Endothelial cell of umbilical vein (primary cell): Measurements from ENCODE around the gene RAB1B. TPM values are rescaled to one million over a fixed set of nuclear protein-coding genes. Genes with fewer than 3 reads are reported as not detected.

Experiments used
- BruUV-seq: library from RNA; stranded (reverse); fragments of 400-500 nt; replicated peaks from 2 replicates; lab custom pipeline; 2021; lab: Mats Ljungman, UMichigan
- CTCF ChIA-PET: fragments of 300-600, 350-600 bp; sonication (Branson Sonifier 250); formaldehyde crosslinking; loops from one replicate; lab custom pipeline; 2021; ENCODE audit warnings: antibody characterized with exemption, inconsistent platforms; lab: Charles Lee
- POLR2A ChIA-PET: fragments of 300-600, 350-600 bp; sonication (Branson Sonifier 250); formaldehyde crosslinking; loops from one replicate; lab custom pipeline; 2021; ENCODE audit warnings: antibody characterized with exemption, inconsistent platforms; lab: Charles Lee
- DNase-seq: peaks from one replicate; pipeline ENCODE4 v3.0.0-alpha.2; 2011; ENCODE audit warnings: low read depth, low spot score
- FAIRE-seq: peaks from 2 replicates; lab custom pipeline; 2011; peaks lifted over from hg19 to GRCh38; lab: Jason Lieb, UNC
- H2AFZ ChIP-seq: 2 replicates; pipeline ENCODE4 v1.6.0; 2012; ENCODE audit warnings: low read depth, low read length, control low read depth, inconsistent platforms
- H3K27ac ChIP-seq: 2 replicates; pipeline ENCODE4 v1.5.1; 2011; ENCODE audit warnings: low read depth, mild to moderate bottlenecking, control low read depth, low read length, moderate library complexity; ENCODE audit not compliant: insufficient read depth
- H3K27me3 ChIP-seq, 2 experiments: 2 replicates each; pipeline versions ENCODE4 v1.6.0 to v1.6.1; 2011; ENCODE audit warnings: low read length in 2 of 2, mixed read lengths in 1 of 2; ENCODE audit not compliant: control insufficient read depth in 2 of 2, insufficient read depth in 2 of 2
- H3K36me3 ChIP-seq, 2 experiments: 2 replicates in 1 of 2; 3 replicates in 1 of 2; pipeline ENCODE4 v1.5.1; 2011; ENCODE audit warnings: low read length in 2 of 2, mild to moderate bottlenecking in 1 of 2, moderate library complexity in 1 of 2; ENCODE audit not compliant: control insufficient read depth in 2 of 2, insufficient read depth in 2 of 2; ENCODE audit errors: extremely low read depth in 1 of 2
- H3K4me1 ChIP-seq: 3 replicates; pipeline ENCODE4 v1.5.1; 2011; ENCODE audit warnings: mild to moderate bottlenecking, low read length; ENCODE audit not compliant: control insufficient read depth, insufficient read depth; ENCODE audit errors: extremely low read depth
- H3K4me2 ChIP-seq: 2 replicates; pipeline ENCODE4 v1.6.1; 2011; ENCODE audit warnings: low read length, control low read depth, mixed read lengths; ENCODE audit not compliant: insufficient read depth
- H3K4me3 ChIP-seq, 3 experiments: fragments of 200-600 bp in 1 of 3; sonication (generic), shearing (Covaris generic) in 1 of 3; replicated peaks in 1 of 3; 2 replicates each; pipeline ENCODE4 v1.5.1; 2011 to 2016; ENCODE audit warnings: control low read depth in 3 of 3, low read length in 3 of 3, mild to moderate bottlenecking in 2 of 3, inconsistent platforms in 1 of 3, low read depth in 1 of 3, moderate library complexity in 1 of 3; ENCODE audit not compliant: insufficient read depth in 1 of 3
- H3K79me2 ChIP-seq: 2 replicates; pipeline ENCODE4 v1.6.0; 2012; ENCODE audit warnings: low read length, inconsistent platforms; ENCODE audit not compliant: control insufficient read depth, insufficient read depth
- H3K9ac ChIP-seq: replicated peaks from 2 replicates; pipeline ENCODE3; 2011; ENCODE audit warnings: low read length, control low read depth; ENCODE audit not compliant: insufficient read depth; ENCODE audit errors: extremely low read depth
- H3K9me1 ChIP-seq: replicated peaks from 3 replicates; pipeline ENCODE4 v1.6.0; 2011; ENCODE audit warnings: mild to moderate bottlenecking, low read length; ENCODE audit not compliant: control insufficient read depth, insufficient read depth; ENCODE audit errors: extremely low read depth
- H3K9me3 ChIP-seq: replicated peaks from 2 replicates; pipeline ENCODE4 v1.5.1; 2012; ENCODE audit warnings: low read length, inconsistent platforms; ENCODE audit not compliant: control insufficient read depth, insufficient read depth
- H4K20me1 ChIP-seq: replicated peaks from 2 replicates; pipeline ENCODE3; 2011; ENCODE audit warnings: mild to moderate bottlenecking, low read length; ENCODE audit not compliant: control insufficient read depth, insufficient read depth; ENCODE audit errors: extremely low read depth
- EZH2 ChIP-seq: IDR thresholded peaks from 2 replicates; pipeline ENCODE4 v1.6.1; 2012; ENCODE audit warnings: borderline replicate concordance, low read depth, mild to moderate bottlenecking, moderate library complexity, low read length, inconsistent platforms; ENCODE audit not compliant: severe bottlenecking
- FOS ChIP-seq: IDR thresholded peaks from 2 replicates; pipeline ENCODE4 v1.6.1; 2011; ENCODE audit warnings: mild to moderate bottlenecking, low read length, moderate library complexity, borderline replicate concordance; ENCODE audit not compliant: insufficient read depth
- GATA2 ChIP-seq: IDR thresholded peaks from 2 replicates; pipeline ENCODE4 v1.7.0; 2011; ENCODE audit warnings: low read depth, mild to moderate bottlenecking, moderate library complexity, mixed read lengths, low read length; ENCODE audit not compliant: insufficient read length, insufficient read depth
- JUN ChIP-seq: IDR thresholded peaks from 2 replicates; pipeline ENCODE4 v1.6.1; 2011; ENCODE audit warnings: borderline replicate concordance, low read depth; ENCODE audit not compliant: insufficient read length, insufficient read depth
- MYC ChIP-seq: IDR thresholded peaks from one replicate; pipeline ENCODE4 v1.6.1; 2011; ENCODE audit warnings: mild to moderate bottlenecking, low read depth, low read length
- POLR2A ChIP-seq: IDR thresholded peaks from 2 replicates; pipeline ENCODE4 v1.6.1; 2012; ENCODE audit warnings: low read depth, mild to moderate bottlenecking, control low read depth, low read length
- POLR2AphosphoS5 ChIP-seq: IDR thresholded peaks from 2 replicates; pipeline ENCODE4 v1.6.1; 2012; ENCODE audit warnings: low read depth, mild to moderate bottlenecking, control low read depth, low read length, moderate library complexity; ENCODE audit not compliant: insufficient read depth
- dilution Hi-C: fragments of 300-500 bp; cut with MboI; formaldehyde crosslinking; loops from one replicate; pipeline ENCODE4 v1.15.0; 2019; ENCODE audit warnings: low sequenced_read_pairs; ENCODE audit not compliant: extremely low pct_ligation_motif_present
- intact Hi-C: fragments of 100-400 bp; cut with micrococcal nuclease; formaldehyde crosslinking; loops from one replicate; pipeline ENCODE4 v1.10.0; 2022
- polyA plus RNA-seq, 4 experiments: library from polyadenylated mRNA; depleted of rRNA in 3 of 4; stranded (reverse) in 3 of 4; unstranded in 1 of 4; fragments of >200 nt; gene quantifications; 2 replicates each; pipeline versions ENCODE4 v1.2.1 to v1.2.3, GENCODE V29; 2011 to 2012; ENCODE audit warnings: missing spikeins in 1 of 4
- total RNA-seq: library from RNA; stranded (reverse); gene quantifications from 2 replicates; pipeline ENCODE4 v1.2.3, GENCODE V29; 2021
- TF ChIP-seq, protein P1 (sequence below): IDR thresholded peaks from 2 replicates; pipeline ENCODE4 v1.6.1; 2011; ENCODE audit not compliant: insufficient read depth, insufficient read length
- TF ChIP-seq, protein P2 (sequence below), 2 donors: IDR thresholded peaks; 1 replicate in 1 of 2; 2 replicates in 1 of 2; pipeline ENCODE4 v1.5.1; 2011; ENCODE audit warnings: low read length in 2 of 2, mild to moderate bottlenecking in 2 of 2, moderate library complexity in 2 of 2, control low read depth in 1 of 2, inconsistent platforms in 1 of 2, low read depth in 1 of 2; ENCODE audit not compliant: insufficient read depth in 1 of 2; ENCODE audit errors: extremely low read depth in 1 of 2

Gene RAB1B
- total and polyA plus RNA-seq, 2 donors (not counting 3 experiments of a cell fraction or from before 2014, with no cell fraction given): 171 to 383 TPM

DNA sequence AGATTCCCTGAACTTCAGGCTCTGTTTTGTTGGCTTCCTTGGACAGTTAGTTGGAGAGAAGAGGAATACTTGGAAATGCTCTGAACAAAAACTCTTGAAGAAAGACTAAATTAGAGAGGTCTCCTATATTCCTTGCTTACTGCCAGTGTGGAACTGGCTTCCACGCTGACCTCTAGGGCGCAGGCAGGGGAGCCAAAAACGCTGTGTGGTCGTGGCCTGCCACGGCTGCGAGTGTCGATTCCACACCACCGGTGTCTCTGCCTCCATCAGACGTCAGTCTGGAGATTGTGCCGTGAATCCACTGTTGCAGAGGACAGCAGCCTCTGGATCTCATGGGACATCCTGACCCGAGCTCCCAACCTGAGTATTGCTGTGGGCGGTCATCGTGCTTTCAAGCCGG lies 37.5 kb upstream of the RAB1B start:
- ChIA-PET POLR2A (no interaction called here), CTCF (interaction anchor here (1.7 kb wide), 1 partner anchor 8 kb away, joined by 5 read pairs; no protein-coding TSS in a partner anchor)
- peaks cover 0 to 49% of the 10 kb centered on the region in 2 experiments for H3K36me3 ChIP-seq
- H3K27me3 ChIP-seq: no peaks in the 10 kb centered on the region
- intact Hi-C loops: no loop called here
- no peaks in the 10 kb centered on the region for H3K79me2 ChIP-seq
- no peak overlapping the region for H2AFZ ChIP-seq
- no TSS peak for BruUV-seq
- H3K9me3 ChIP-seq: no peaks in the 10 kb centered on the region
- DNase-seq (no peak), FAIRE-seq (no peak)
- H3K4me2 ChIP-seq: no peak overlapping the region
- no peak overlapping the region for H3K4me3 ChIP-seq
- no peak overlapping the region for H3K27ac ChIP-seq
- H3K4me1 ChIP-seq: no peaks in the 10 kb centered on the region
- no peaks in the 10 kb centered on the region for H3K9me1 ChIP-seq
- TF ChIP-seq GATA2 (no peak), MYC (no peak), POLR2A (no peak), FOS (no peak), POLR2AphosphoS5 (no peak), EZH2 (no peak), JUN (no peak)
- TF ChIP-seq, protein P1, sequence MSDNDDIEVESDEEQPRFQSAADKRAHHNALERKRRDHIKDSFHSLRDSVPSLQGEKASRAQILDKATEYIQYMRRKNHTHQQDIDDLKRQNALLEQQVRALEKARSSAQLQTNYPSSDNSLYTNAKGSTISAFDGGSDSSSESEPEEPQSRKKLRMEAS: no peak
- TF ChIP-seq, protein P2, sequence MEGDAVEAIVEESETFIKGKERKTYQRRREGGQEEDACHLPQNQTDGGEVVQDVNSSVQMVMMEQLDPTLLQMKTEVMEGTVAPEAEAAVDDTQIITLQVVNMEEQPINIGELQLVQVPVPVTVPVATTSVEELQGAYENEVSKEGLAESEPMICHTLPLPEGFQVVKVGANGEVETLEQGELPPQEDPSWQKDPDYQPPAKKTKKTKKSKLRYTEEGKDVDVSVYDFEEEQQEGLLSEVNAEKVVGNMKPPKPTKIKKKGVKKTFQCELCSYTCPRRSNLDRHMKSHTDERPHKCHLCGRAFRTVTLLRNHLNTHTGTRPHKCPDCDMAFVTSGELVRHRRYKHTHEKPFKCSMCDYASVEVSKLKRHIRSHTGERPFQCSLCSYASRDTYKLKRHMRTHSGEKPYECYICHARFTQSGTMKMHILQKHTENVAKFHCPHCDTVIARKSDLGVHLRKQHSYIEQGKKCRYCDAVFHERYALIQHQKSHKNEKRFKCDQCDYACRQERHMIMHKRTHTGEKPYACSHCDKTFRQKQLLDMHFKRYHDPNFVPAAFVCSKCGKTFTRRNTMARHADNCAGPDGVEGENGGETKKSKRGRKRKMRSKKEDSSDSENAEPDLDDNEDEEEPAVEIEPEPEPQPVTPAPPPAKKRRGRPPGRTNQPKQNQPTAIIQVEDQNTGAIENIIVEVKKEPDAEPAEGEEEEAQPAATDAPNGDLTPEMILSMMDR (IDR thresholded peaks at IDR 0.05; ENCODE audit: extremely low read depth in 1 of 2, insufficient read depth in 1 of 2, low read depth in 1 of 2, low read length in 2 of 2): no peak
- dilution Hi-C loops: no loop called here
- no peak overlapping the region for H3K9ac ChIP-seq
- no peaks in the 10 kb centered on the region for H4K20me1 ChIP-seq
